ENCODE data around the gene PCMTD2.
"Not testable (repeated sequence)": the region's sequence is repeated elsewhere in the genome, so short reads cannot be mapped to it uniquely, and the experiment has no call there.

Gene PCMTD2

DNA sequence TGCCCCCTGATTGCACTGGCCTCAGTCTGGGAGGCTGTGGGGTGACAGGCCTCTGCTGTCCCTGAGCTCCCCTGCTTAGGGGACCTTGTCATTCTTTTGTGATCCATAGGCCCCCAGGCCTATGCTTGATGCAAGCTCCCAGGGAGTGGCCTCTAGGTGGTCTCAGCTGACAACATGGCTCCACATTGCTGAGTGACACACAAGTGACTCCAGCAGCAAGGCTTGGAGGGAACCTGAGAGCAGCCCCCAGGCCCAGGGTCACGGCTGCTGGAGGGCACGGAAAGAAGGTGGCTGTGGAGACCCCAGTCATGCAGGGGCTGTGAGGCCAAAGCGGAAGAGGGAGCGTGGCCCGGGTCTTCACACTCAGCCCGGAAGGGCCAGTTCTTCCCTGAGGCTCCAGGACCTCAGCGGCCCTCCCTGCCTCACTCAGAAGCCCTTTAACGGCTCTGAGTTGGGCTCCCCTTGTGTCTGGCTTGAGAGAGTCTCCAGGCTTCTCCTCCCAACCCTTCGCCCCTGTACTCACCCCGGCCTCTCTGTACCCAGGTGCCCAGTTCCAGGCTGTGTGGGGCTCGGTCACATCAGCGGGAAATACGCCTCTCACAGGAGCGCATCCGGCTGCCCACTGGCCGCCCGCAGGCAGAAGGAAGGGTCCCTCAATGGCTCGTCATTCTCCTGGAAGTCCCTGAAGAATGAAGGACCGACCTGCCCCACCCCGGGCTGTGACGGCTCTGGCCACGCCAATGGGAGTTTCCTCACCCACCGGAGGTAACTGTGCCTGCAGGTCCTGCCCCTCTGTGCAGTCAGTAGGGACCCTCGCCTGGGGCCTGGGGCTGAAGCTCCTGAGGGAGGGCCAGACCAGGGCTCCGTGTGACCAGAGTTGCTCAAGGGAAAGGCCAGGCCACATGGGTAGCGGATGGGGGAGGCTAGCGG is 23.7 kb upstream of the PCMTD2 start:
- Mint-ChIP-seq H3K4me1 (peaks cover 36% of the 10 kb centered on the region), H3K27ac (no peak overlapping the region), H3K27me3 (ENCODE audit: low read depth, poor library complexity) (peaks cover 5% of the 10 kb centered on the region), H3K9me3 (peaks cover 15% of the 10 kb centered on the region), H3K36me3 (ENCODE audit: low read depth) (no peaks in the 10 kb centered on the region), H3K4me3 (no peak overlapping the region)
- TF ChIP-seq, protein P1, sequence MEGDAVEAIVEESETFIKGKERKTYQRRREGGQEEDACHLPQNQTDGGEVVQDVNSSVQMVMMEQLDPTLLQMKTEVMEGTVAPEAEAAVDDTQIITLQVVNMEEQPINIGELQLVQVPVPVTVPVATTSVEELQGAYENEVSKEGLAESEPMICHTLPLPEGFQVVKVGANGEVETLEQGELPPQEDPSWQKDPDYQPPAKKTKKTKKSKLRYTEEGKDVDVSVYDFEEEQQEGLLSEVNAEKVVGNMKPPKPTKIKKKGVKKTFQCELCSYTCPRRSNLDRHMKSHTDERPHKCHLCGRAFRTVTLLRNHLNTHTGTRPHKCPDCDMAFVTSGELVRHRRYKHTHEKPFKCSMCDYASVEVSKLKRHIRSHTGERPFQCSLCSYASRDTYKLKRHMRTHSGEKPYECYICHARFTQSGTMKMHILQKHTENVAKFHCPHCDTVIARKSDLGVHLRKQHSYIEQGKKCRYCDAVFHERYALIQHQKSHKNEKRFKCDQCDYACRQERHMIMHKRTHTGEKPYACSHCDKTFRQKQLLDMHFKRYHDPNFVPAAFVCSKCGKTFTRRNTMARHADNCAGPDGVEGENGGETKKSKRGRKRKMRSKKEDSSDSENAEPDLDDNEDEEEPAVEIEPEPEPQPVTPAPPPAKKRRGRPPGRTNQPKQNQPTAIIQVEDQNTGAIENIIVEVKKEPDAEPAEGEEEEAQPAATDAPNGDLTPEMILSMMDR (IDR thresholded peaks at IDR 0.05) = no peak
- DNase-seq = no peak

GRCh38 chr20:64232794-64233193 is 22.8 kb upstream of the PCMTD2 start:
- H3K9me3 Mint-ChIP-seq = peaks cover 16% of the 10 kb centered on the region
- H3K4me3 Mint-ChIP-seq = no peak overlapping the region
- no peaks in the 10 kb centered on the region for H3K36me3 Mint-ChIP-seq (ENCODE audit: low read depth)
- peaks cover 3% of the 10 kb centered on the region for H3K27me3 Mint-ChIP-seq (ENCODE audit: low read depth, poor library complexity)
- no peak overlapping the region for H3K27ac Mint-ChIP-seq
- no peak for DNase-seq
- H3K4me1 Mint-ChIP-seq = peaks cover 36% of the 10 kb centered on the region
- TF ChIP-seq, protein P1 (IDR thresholded peaks at IDR 0.05) = no peak

DNA sequence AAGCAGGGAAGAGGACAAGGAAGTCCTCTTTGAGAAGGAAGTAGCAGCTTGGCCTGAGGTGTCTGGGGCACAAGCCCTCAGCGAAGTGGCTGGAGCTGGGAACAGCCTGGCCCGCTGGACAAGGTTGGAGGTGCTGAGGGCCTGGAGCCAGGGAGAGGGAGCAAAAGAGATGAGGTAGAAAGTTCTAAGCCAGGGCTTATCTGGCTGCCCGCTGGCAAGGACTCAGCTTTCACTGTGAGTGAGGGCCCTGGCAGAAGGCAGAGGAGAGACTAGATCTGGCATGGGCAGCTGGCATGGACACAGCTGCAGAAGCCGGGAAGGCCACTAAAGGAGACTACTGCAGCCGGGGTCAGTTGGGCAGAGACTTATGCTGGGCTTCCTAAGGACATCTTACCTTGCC is 21.8 kb upstream of the PCMTD2 start:
- Mint-ChIP-seq H3K9me3 (peaks cover 16% of the 10 kb centered on the region), H3K4me1 (peaks cover 30% of the 10 kb centered on the region), H3K4me3 (no peak overlapping the region), H3K27ac (no peak overlapping the region), H3K36me3 (ENCODE audit: low read depth) (no peaks in the 10 kb centered on the region), H3K27me3 (ENCODE audit: low read depth, poor library complexity) (peaks cover 6% of the 10 kb centered on the region)
- TF ChIP-seq, protein P1 (IDR thresholded peaks at IDR 0.05) = no peak
- no peak for DNase-seq

GRCh38 chr20:64234291-64234791 is 21.2 kb upstream of the PCMTD2 start:
- Mint-ChIP-seq H3K36me3 (ENCODE audit: low read depth) (no peaks in the 10 kb centered on the region), H3K27me3 (ENCODE audit: low read depth, poor library complexity) (peaks cover 6% of the 10 kb centered on the region), H3K4me1 (peaks cover 28% of the 10 kb centered on the region), H3K27ac (no peak overlapping the region), H3K9me3 (peaks cover 16% of the 10 kb centered on the region), H3K4me3 (no peak overlapping the region)
- no peak for DNase-seq
- TF ChIP-seq, protein P1 (IDR thresholded peaks at IDR 0.05) = no peak

GRCh38 chr20:64234921-64235565 is 20.5 kb upstream of the PCMTD2 start:
- DNase-seq; H3K36me3 Mint-ChIP-seq (ENCODE audit: low read depth); H3K27me3 Mint-ChIP-seq (ENCODE audit: low read depth, poor library complexity); H3K27ac Mint-ChIP-seq; H3K4me3 Mint-ChIP-seq: not testable (repeated sequence)
- peaks cover 16% of the 10 kb centered on the region for H3K9me3 Mint-ChIP-seq
- H3K4me1 Mint-ChIP-seq = peaks cover 21% of the 10 kb centered on the region
